ENCODE measurements around the gene SLAIN2.

The SLAIN2 gene

DNA sequence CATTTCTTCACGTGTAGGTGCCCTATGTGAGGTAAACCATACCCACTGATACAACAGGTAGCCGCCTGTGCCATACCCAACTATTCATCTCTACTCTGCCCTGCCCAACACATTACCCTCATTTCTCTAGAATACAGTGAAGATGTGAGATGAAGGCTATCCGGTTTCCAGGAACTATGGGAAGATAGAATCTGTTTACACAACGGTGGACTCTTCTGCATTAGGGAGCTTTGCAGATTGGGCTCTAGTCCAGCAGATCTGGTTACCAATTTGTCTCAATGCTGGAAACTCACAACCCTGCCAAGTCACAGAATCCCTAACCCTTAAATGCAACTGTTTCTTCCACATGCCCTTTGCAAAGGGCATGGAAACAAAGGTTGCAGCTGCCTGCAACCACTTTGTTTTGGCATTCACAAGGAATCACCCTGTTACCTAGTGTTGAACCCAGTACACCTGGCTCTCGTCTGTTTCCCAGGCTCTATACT lies 6.4 kb upstream of the SLAIN2 start:
- DNase-seq = no peak

DNA sequence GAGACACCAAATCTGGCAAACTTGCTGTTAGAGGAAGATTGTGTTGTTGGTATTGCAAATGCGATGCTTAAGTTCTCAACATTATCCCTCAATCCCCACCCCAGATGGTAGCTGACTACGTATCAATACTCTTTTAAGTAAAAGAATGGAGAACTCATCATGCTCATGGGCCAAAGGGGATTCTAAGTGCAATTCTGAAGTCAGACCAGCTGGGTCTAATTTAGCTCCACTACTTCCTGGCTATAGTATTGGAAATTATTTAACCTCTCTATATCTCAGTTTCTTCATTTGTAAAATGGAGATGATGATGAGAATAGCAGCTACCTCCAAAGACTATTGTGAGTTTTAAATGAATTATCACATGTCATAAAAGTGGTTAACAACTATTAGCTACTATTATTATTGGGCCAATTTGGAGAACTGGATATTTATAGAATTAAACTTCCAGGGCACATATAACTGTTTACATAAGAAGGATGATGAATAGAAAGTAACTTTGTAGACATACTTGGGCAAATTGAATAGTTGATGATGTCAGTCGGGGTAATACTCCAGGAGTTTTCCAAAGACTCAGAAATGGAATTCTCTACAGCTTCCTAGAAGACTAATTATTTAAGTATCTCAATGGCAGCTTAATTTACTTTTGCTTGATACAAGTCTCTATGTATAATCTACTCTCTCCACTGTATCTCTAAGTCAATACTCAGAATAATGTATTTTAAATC lies 5.0 kb upstream of the SLAIN2 start:
- no peak for DNase-seq

GRCh38 chr4:48337731-48338130 lies 3.6 kb upstream of the SLAIN2 start:
- DNase-seq = no peak

DNA sequence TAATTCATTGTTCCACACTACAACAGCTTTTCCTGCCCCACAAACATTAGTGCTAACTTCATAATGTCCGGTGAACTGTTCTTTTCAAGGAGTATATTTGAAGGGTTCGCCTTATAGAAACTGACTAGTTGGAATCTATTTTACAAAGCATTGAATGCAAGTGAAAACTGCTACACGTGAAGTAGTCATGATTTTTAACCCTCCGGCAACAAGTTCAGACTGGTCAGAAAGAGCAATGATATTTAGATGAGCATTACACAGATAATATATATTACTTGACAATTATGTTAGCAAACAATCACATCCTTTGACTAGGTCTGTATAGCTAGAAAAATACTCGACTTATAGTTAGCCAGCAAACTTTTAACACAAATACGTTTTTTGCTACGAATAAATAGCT lies 1.7 kb upstream of the SLAIN2 start:
- DNase-seq = no peak

DNA sequence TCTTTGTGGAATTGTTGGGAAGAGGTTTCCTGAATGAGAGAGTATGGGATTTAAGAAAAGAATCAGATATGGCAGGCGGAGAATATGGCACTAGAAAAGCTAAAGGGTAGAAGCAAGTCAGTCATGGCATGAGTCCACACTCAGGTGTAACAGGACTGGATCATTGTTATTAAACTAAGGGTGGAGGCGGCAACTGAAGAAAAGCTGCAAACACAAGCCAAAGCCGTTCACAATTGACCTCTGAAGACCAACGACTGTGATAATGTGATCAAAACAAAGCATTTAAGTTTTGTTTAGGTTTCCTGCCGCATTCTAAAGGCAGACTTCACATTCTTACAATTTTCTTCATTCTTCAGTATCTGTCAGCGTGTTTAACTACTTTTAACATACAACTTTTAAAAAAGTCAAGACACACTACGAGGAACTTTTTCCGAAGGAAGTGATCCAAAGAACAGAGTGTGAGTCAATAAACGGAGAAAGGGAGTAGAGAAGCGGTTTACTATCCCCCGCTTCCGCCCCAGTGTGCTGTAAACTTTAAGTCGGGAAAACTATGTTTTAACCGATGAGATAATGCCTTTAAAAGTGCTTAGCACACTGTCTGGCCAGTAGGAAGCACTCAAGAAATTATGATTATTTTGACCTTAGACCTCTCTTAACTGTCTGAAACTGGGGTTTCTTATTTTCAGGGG lies 909 bp upstream of the SLAIN2 start:
- DNase-seq = peak; percentile 62

DNA sequence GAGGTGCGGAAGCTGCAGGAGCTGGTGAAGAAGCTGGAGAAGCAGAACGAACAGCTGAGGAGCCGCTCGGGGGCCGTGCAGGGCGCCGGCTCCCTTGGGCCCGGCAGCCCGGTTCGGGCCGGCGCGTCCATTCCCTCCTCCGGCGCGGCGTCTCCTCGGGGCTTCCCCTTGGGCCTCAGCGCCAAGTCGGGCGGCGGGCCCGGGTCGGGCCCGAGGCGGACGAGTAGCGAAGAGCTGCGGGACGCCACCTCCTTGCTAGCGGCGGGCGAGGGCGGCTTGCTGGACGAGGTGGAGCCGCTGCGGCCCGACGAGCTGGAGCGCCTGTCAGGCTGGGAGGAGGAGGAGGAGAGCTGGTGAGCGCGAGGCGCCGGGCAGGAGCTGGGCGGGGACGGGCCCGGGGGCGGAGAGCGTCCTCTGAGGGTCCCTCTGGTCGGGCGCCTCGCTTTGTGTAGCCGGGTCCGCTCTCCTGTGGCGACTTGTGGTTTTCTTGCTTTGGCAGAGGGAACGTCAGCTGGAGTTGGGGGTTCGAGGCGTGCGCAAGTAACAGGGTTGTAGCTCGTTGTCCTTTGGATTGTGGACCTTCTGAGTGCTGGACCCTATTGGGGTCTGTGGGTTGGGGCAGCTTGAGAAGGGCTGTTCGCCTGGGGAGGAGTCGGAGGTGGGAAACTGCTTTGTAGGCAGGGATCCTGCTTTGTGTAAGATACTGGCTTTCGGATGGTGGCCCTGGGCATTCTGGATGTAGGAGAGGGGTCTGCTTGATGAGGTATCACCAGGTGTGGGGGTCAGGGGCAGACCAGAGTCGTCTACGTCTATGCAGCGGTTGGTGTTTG lies 662 bp downstream of the SLAIN2 start:
- peak; percentile 58 for DNase-seq

- DNase-seq = no peak
Measured at GRCh38 chr4:48342606-48342880, 1.2 kb downstream of the SLAIN2 start.

GRCh38 chr4:48343035-48343434 lies 1.7 kb downstream of the SLAIN2 start:
- DNase-seq = no peak

GRCh38 chr4:48343551-48343950 lies 2.2 kb downstream of the SLAIN2 start:
- no peak for DNase-seq

DNA sequence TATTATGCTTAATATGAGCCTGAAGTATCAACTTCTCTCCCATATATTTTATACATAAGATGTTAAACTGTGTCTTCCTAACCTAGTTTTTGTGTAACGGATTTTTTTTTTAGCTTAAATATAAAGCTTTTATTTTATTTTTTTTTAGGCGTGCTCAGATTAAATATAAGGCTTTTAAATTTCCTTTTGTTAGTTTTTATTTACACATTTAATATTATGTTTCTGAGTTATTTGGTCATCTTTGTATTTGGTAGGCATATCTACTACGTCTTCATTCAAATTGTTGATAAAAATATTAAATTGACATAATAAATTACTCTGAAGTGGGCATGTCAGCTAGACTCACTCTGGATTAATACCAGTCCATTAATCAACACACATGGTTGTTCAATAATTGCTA lies 4.2 kb downstream of the SLAIN2 start:
- no peak for DNase-seq

DNA sequence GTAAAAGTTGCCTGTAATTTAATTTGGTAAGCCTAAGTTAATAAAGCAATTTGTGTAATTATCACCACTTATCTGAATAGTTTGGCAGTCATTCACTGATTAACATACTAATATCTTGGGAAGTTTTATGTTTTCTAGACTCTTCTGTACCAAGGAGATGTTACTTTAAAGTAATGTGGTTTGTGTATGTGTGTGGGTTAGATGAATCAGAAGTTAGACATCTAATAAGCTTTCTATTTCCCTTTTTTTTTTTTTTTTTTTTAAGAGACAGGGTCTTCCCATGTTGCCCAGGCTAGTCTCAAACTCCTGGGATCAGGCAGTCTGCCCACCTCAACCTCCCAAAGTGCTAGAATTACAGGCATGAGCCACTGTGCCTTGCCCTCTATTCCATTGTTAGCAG lies 5.3 kb downstream of the SLAIN2 start:
- no peak for DNase-seq

DNA sequence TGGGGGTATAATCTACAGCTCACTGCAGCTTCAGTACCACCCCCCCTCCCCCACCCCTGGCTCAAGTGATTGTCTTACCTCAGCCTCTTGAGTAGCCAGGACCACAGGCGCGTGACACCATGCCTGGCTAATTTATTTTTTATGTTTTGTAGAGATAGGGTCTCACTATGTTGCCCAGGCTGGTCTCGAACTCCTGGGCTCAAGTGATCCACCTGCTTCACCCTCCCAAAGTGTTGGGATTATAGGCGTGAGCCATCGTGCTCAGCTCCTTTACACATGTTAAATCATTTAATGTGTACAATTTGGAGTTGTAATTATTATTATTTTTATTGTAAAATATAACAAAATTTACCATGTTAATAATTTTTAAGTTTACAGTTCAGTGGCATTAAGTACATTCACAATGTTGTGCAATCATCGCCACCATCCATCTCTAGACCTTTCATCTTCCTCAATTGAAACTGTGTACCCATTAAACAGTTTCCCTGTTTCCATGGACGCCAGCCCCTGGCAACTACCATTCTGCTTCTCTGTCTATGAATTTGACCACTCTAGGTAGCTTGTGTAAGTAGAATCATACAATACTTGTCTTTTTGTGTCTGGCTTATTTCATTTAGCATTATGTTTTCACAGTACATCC lies 6.1 kb downstream of the SLAIN2 start:
- no peak for DNase-seq

GRCh38 chr4:48350871-48351270 lies 9.5 kb downstream of the SLAIN2 start:
- no peak for DNase-seq

DNA sequence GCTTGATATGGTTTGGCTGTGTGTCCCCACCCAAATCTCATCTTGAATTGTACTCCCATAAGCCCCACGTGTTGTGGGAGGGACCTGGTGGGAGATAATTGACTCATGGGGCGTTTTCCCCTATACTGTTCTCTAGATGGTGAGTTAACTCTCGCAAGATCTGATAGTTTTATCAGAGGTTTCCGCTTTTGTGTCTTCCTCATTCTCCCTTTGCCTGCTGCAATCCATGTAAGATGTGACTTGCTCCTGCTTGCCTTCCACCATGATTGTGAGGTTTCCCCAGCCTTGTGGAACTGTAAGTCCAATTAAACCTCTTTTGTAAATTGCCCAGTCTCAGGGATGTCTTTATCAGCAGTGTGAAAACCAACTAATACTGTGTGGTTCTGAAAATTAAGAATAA lies 11.5 kb downstream of the SLAIN2 start:
- no peak for DNase-seq

DNA sequence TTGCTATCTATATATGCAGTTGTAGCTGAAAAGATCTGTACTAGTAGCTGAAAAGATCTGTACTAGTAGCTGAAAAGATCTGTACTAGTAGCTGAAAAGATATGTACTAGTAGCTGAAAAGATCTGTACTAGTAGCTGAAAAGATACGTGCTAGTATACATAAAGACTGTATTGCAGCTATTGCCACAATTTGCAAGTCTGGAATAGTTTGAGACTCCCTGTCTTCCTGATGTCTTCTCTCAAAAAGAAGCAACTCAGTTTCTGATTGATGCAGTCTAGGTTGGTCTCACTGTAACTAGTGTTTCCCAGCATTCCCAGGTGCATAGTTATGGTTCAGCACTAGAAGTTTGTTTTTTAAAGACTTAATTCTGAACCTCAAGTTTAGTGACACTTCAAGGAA lies 15.0 kb downstream of the SLAIN2 start:
- DNase-seq = no peak

- DNase-seq = no peak
Measured at GRCh38 chr4:48360285-48361011, 19.1 kb downstream of the SLAIN2 start.

DNA sequence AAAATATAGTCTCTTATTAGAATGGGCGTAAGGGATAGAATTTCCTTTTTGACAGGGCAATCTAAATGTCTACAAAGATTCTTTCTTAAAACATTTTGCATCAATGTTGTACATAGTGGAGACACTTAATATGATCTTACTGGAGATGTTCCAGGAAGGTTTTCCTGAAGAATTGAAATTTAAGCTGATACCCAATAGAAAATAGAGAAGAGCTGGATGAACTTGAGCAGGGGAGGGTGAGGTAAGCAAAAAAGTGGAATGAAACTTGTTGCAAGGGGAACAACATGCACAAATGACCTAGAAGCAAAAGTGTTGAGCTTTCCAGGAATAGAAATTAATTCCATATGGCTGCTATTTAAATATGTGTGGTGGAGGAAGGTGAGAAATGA lies 19.7 kb downstream of the SLAIN2 start:
- DNase-seq = no peak

DNA sequence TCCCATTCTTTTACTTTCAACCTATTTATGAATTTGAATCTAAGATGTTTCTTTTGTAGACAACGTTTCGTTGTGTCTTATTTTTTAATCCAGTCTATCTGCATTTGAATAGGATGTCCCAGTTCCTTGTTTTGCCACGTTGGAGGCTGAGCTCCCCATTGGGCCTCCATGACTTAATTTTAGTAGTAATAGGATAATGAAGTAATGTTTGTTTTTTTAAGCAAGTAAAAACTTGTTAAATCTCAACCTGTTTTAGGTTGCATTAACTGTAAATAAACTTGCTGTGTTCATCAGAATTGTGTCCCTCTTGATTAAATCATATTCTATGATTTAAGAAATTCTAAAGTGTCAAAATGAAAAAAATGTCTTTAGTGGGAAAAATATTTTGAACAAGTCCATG lies 25.3 kb downstream of the SLAIN2 start:
- no peak for DNase-seq

GRCh38 chr4:48367016-48367415 lies 25.7 kb downstream of the SLAIN2 start:
- DNase-seq = no peak

- no peak for DNase-seq
Measured at GRCh38 chr4:48368389-48368788, 27.1 kb downstream of the SLAIN2 start.

- no peak for DNase-seq
Measured at GRCh38 chr4:48369248-48369647, 27.9 kb downstream of the SLAIN2 start.

- no peak for DNase-seq
Measured at GRCh38 chr4:48369771-48370170, 28.4 kb downstream of the SLAIN2 start.
